DND-41 (cell line): Measurements from ENCODE around the gene STAG1.
"Not testable (repeated sequence)": the region's sequence is repeated elsewhere in the genome, so short reads cannot be mapped to it uniquely, and the experiment has no call there.

Experiments
- CTCF ChIP-seq: IDR thresholded peaks from 2 replicates; pipeline ENCODE4 v1.5.1; 2012; ENCODE audit warnings: borderline replicate concordance, low read length, moderate library complexity, mild to moderate bottlenecking; ENCODE audit not compliant: poor library complexity, severe bottlenecking; ENCODE audit errors: extremely low read depth
- EZH2 ChIP-seq: IDR thresholded peaks from 3 replicates; pipeline ENCODE4 v1.6.1; 2012; ENCODE audit warnings: borderline replicate concordance, low read depth, mild to moderate bottlenecking, moderate library complexity, low read length, inconsistent platforms; ENCODE audit not compliant: severe bottlenecking

GRCh38 chr3:136749602-136750001 is 2.6 kb downstream of the STAG1 start:
- TF ChIP-seq CTCF, EZH2: not testable (repeated sequence)
